GM12801 (cell line): ENCODE measurements around the gene ECPAS.

Experiments
- CTCF ChIP-seq: IDR thresholded peaks from one replicate; pipeline ENCODE4 v1.5.1; 2011; ENCODE audit warnings: control low read depth; ENCODE audit not compliant: insufficient read length; ENCODE audit errors: extremely low read depth

Gene ECPAS

GRCh38 chr9:111352545-111352944 is 131.6 kb downstream of the ECPAS start:
- TF ChIP-seq CTCF = no peak

GRCh38 chr9:111350556-111350955 is 133.6 kb downstream of the ECPAS start:
- TF ChIP-seq CTCF = no peak

- TF ChIP-seq CTCF = no peak
These were observed 134.4 kb downstream of the ECPAS start for GRCh38 chr9:111349766-111350165.

- no peak for TF ChIP-seq CTCF
These were observed 135.3 kb downstream of the ECPAS start for GRCh38 chr9:111348821-111349271.

- no peak for TF ChIP-seq CTCF
These were observed 154.1 kb downstream of the ECPAS start, which contains the start of gene OR2K2 for GRCh38 chr9:111330124-111330523. OR2K2 (minus strand) TSS chr9:111330224; CDS start chr9:111328433, 1,791 bp downstream.

- TF ChIP-seq CTCF = no peak
These were observed 163.6 kb downstream of the ECPAS start for GRCh38 chr9:111320631-111321030.

- TF ChIP-seq CTCF = no peak
These were observed 167.4 kb downstream of the ECPAS start for GRCh38 chr9:111316796-111317195.
